ENCODE data around the gene GLIS1.

Gene GLIS1

DNA sequence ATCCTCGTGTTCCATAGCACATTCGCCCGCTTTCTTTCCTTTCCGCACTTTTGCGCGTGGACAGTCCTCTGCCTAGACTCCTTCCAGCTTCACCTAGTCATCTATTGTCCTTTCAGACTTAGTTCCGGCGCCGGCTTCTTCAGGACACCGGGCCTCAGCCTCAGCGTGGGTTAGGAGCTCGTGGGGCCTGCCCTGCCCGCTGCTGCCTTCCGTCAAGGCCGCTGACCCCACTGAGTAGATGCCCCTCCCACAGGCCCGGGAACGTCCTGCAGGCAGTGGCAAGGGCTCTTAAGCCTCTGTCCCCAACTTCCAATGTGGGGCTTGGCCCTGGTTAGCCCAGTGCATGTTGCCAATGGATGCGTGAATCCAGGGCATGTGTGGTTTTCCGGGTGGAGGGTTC, 268.4 kb downstream of the GLIS1 start:
- DNase-seq: no peak

DNA sequence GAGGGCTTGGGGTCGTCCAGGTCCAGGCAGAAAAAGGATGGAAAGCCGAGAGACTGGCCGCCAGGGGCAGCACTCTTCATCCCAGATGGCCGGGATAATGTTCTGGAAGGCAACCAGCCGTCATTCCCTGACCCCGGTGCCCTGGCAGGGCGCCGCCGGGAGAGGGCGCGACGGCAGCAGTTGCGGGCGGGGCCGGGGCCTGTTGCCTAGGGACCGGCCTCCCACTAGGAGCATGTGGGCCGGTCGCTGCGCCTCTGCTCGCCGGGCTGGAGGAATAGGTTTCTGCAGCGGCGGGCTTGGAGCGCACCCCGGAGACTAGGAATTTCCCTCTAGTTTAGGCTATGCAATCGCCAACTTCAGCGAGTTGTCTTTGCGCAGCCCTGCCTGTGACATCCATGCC, 268.8 kb downstream of the GLIS1 start:
- peak; percentile 97 for DNase-seq

DNA sequence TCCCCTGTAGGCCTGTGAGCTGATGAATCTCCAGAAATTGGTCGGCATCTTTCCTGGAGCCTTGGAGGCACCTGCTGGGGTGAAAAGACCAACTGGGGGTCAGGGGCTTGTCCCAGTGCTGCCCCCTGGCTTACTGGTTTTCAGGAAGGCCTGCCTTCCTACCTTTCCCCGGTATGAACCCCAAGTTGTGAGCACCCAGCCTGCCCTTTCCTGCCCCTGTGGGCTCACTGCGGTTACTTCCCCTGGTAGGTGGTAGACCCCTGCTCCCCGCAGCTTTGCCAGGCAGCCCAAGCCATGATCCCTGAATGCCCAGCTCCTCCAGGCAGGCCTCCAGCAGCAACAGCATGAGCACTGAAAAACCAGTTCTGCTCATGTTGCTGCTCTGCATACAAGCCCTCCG, 269.6 kb downstream of the GLIS1 start:
- DNase-seq: no peak

DNA sequence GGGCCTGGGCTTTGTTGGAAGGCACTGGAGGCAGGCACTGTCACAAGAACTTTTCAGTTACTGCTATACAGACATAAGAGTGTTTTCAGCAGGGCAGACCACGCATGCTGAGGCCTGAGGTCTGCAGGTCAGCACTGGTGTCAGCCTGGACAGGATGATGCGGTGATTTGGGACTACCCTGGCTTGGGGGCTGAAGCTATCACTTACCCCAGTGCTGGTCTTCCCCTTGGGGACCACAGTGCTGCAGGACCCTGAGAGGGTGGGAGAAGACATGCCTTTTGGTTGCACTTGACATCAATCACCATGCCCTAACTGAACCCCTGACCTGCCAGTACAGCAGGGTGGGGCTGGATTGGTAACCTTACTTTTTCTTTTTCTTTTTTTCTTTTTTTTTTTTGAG, 270.6 kb downstream of the GLIS1 start:
- no peak for DNase-seq

DNA sequence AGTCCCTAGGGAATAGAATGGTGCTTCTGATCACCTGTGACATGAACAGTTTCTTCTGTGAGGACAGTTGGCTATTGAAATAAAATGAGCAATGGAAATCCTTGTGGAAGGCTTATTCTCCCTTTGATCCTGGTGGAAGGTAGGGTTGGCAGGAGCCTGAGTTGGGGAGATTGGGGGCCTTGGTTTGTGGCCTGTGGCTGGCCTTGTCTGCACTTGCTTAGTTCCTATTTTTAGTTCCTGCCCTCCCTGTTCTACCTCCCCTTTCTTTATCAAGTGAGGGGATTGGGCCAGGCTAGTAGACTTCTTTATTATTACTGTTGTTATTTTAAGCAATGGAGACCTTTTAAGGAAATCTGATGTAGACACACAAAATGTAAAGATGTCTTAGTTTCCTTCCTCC, 271.6 kb downstream of the GLIS1 start:
- no peak for DNase-seq

DNA sequence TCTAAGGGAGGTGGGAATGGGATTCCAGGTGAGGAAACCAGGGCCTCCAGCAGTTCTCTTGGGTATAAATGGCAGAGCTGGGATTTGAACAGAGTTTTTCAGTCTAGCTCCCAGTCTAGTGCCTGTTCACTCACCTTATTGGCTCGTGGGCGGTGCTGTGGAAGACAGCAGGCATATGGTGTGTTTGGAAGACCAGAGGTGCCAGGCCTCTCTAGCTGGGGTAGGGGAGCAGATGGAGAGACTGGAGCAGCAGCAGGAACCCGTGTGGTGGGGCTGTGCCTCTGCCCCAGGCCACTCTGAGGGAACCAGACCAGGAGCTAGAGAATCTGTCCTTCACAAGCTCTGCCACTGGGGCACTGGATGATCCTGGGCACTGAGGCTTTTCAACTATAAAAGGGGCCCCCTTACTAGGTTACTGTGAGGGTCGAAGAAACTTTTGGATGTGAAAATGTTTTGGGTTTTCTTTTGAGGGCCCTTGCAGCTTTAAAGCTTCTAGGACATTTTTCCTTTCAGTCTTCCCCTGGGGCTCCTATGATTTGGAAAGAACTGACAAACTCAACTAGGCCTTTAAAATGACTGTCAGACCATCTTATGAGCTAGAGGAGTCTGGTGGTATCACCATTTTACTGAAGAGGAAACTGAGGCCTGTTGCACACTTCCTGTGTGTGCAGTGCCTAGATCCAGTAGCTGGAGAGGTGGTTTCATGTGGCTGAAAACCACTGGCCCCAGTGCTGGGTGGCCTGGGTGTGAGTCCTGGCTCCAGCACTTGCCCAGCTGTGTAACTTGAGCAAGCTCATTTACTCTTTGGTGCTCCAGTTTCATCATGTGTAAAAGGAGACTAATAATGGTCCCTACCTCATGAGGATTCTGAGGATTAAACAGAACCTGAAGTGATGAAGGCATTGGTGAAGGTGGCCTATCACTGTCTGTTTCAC, 273.7 kb downstream of the GLIS1 start:
- DNase-seq: no peak

DNA sequence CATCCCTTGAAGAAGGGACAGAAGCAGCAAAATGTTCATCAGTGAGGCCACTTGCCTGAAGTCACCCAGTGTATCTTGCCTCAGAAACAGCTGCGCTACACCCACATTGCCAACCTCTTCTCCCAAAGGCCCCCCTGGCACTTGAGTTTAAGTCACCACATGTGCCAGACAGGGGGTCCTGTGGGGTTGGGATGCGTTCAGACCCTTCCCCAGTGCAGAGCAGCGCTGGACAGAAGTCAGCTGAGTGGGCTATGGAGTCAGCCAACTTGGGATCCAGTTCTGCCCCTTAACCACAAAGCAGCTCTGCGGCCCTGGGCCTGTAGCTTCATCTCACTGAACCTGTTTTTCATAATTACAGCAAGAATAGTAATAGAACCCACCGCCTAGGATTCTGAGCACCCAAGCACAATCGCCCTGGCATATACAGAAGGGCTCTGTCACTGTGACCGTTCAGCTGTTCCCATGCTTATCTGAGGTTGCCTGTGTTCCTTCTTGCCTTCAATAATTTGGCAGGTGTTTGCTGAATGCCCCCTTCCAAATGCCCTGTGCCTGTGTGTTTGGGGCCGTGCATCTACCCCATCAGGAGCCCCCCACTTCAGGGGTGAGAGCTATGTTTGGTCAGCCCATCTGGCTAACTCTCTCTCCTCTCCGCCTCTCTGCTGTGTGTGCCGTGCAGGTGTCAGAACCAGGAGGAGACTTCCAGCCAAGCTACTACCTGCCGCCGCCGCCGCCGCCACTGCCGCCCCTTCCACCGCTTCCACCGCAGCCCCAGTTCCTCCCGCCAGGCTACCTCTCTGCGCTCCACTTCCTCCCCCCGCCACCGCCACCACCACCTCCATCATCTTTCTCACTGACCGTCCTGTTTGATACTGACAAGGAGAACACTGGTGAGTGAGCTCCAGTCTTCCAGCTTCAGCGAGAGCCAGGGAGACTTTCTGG, 274.7 kb downstream of the GLIS1 start:
- DNase-seq: no peak

DNA sequence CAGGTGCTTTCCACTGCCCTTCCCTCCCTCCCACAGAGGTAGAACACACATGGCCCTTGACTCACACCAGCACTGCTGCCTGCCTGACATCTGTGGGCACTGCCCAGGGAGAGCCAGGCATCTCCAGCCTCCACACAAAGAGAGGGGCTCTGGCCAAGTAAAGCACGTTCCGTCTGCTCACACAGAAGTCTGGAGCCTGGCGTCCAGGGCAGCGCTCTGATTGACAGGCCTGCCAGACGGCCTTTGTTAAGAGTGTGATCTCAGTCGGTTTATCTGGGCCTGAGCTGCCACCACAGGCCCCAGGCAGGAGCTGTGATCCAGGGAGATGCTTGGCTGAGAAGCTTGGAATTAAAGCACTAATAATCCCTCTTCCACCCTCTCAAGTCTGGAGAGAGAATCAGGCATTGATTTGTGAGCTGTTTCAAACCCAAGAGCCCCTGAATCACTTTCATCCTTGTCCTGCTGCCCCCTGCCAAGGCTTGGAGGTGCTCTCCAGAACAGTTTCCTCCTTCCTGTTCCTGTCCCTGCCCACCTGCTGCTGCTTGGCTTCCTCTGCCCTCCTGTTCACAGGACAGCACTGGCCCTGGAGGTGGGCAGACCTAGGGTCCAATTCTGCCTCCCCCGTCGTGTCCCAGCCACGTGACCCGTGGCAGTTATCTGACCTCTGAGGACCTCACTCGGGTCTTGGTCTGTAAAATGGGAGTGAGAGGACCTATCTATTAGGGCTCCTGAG, 276.0 kb downstream of the GLIS1 start:
- DNase-seq: no peak

DNA sequence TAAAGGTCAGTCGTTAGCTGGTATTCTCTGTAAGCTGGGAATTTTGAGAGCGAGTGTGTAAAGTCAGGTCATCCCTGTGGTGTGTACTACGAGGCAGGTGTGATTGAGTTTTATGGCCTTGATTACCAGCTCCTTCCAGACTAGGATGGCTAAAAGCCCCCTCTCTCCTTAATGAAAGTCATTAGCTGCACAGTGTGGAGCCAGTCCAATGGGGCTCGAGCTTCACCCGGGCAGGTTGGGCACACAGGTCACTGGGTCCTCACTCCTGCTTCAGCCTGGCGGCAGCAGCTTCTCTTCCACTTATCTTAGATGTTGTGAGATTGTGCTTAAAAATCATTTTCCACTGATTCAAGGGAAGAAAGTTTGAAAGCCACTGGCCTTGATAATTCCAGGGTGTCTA, 276.8 kb downstream of the GLIS1 start:
- no peak for DNase-seq

DNA sequence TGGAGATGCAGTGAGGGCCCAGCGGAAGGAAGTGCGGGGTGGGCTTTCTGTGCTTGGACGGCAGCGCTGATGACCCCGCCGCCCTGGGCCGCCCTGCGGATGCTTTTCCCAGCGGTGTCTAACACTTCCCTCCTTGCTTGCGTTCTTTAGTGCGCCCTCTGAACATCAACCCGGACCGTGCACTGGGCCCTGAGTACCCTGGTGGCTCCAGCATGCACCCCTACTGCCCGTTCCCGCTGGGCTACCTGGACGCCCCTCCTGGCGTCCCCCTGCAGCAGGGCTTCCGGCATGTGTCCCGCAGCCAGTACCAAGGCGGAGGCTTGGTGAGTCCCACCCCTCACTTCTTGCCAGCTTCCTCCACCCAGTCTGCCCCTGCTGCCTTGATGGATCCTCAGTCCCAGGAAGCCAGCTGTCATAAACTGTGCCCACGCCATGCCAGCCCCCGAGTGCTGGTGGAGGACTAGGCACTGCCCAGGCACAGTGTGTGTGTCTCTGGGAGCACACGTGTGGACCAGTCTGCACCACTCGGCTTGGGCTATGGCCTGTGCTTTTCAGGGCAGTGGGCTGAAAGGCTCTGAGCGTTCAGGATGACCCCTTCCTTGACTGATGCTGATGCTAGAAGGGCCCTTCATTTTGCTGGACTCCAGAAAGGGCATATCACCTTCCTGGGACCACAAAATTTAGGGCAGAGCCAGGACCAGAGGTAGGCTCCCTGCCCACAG, 277.5 kb downstream of the GLIS1 start:
- DNase-seq: no peak

DNA sequence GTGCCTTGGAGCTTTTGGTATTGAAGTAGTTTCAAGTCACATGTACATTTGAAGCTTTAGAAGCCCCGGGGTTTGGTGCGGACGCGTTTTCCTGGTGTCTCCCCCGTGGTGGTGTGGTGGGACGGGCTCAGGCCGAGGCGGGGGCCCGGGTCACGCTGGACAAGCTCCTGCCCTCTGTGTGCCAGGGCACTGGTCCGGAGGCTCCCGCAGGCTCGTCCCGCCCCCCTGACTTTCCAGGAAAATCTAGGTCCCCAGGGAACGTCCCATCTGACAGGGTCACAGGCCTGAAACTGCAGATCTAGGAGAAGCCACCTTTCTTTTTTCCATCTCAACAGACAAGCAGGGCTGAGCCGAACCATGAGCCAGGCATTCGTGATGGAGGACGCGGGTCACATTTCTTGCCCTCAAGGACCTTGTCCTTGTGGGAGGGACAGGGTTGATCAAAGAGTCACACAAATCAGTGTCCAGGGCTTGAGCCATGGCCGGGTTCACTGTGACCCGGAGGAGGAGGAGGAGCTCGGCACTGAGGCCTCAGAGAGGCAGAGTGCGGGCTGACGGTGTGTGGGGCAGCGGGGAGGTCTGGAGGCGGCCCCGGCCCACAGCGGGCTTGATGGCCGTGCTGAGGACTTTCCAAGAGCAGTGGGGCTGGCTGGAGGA, 278.2 kb downstream of the GLIS1 start:
- no peak for DNase-seq

DNA sequence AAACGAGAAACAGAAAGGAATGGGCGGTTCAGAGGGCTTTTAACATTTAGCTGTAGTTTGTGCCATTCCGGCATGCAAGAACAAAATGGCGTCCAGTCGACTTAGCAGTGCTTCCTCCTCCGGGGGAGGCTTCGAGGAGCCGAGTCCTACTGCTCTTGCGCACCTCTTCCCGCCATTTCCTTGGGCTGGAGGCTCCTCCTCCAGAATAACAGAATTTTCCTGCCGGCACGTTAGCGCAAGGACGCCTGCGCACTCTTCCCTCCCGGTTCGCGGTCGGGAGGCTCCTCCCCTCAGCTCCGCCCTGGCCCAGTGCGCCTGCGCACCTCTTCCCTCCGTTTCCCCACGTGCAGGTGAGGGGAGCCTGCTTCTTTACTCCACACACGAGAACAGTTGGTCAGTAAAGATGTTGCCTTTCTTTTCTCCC, 278.7 kb downstream of the GLIS1 start:
- no peak for DNase-seq

DNA sequence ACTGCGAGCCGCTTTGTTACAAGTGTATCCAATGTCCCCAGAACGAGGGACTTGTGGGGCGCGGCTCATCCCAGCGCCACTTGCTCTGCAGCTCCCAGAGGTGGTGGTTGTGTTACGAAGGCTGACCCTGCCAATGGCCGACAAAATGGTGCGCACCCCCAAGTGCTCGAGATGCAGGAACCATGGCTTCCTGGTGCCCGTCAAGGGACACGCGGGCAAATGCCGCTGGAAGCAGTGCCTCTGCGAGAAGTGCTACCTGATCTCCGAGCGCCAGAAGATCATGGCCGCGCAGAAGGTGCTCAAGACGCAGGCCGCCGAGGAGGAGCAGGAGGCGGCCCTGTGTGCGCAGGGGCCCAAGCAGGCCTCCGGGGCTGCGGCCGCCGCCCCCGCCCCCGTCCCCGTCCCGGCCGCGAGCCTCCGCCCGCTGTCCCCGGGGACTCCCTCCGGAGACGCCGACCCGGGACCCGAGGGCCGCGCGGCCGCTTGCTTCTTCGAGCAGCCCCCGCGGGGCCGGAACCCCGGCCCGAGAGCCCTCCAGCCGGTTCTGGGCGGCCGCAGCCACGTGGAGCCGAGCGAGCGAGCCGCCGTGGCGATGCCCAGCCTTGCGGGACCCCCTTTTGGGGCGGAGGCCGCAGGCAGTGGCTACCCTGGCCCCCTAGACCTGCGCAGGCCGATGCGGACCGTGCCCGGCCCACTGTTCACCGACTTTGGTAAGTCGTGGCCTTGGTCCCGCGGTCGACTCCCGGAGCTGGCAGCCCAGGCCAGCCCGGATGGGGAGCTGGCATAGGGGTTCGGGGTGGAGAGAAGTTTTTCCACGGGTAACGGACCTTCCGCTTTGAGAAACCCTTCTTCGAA, 279.4 kb downstream of the GLIS1 start, which contains the start of gene DMRTB1:
Gene DMRTB1, plus strand, starts transcription at position 79 of the 855 bp plus-strand sequence. Its CDS starts 55 bp downstream, at position 134.
- no peak for DNase-seq

DNA sequence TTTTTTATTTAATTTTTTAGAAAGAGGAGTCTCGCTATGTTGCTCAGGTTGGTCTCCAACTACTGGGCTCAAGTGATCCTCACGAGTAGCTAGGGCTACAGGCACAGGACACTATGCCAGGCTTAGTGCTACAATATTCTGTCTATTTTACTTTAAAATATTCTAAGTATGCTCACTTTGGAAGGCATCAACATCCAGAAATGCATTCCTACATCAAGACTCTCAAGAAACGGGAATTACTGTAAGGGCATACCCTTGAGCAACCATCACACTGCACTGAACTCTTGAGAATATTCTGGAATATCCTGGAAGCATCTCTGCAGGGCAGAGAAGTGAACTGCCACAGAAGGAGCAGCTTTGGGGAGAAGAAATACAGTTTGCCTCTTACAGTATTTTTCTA, 280.3 kb downstream of the GLIS1 start:
- DNase-seq: no peak
